Caco-2 (cell line): Measurements from ENCODE around the gene CCDC175. TPM values are rescaled to one million over a fixed set of nuclear protein-coding genes. Genes with fewer than 3 reads are reported as not detected.
A peak's percentile ranks its signal among the peaks of the same experiment; 100 is the strongest.

Experiments
- BruUV-seq: library from RNA; stranded (reverse); fragments of 400-500 nt; replicated peaks from 2 replicates; lab custom pipeline; 2021; lab: Mats Ljungman, UMichigan
- CTCF ChIA-PET: fragments of 300-600 bp; sonication (Branson Sonifier 250); formaldehyde crosslinking; loops from one replicate; lab custom pipeline; 2022; ENCODE audit warnings: antibody characterized with exemption; lab: Charles Lee
- POLR2A ChIA-PET: fragments of 300-600 bp; sonication (Branson Sonifier 250); formaldehyde crosslinking; loops from one replicate; lab custom pipeline; 2022; ENCODE audit warnings: antibody characterized with exemption; lab: Charles Lee
- DNase-seq, 2 experiments: peaks; one replicate each; pipeline versions ENCODE4 v3.0.0 to v3.0.0-alpha.2; 2020 to 2022
- H3K27me3 ChIP-seq: replicated peaks from 2 replicates; pipeline ENCODE4 v1.6.0; 2011; ENCODE audit warnings: low read length; ENCODE audit not compliant: control insufficient read depth, insufficient read depth
- H3K36me3 ChIP-seq: 2 replicates; pipeline ENCODE4 v1.5.1; 2011; ENCODE audit warnings: low read length; ENCODE audit not compliant: control insufficient read depth, insufficient read depth
- H3K4me1 ChIP-seq: fragments of 250-450 bp; sonication (Bioruptor Pico); 2 replicates; pipeline ENCODE4 v1.5.1; 2020; ENCODE audit warnings: mild to moderate bottlenecking
- H3K4me3 ChIP-seq: 2 replicates; pipeline ENCODE4 v1.5.1; 2011; ENCODE audit warnings: low read depth, mild to moderate bottlenecking, control low read depth, low read length
- H3K9me3 ChIP-seq: fragments of 250-450 bp; sonication (Bioruptor Pico); 2 replicates; pipeline ENCODE4 v1.5.1; 2020; ENCODE audit warnings: mild to moderate bottlenecking, moderate library complexity
- H3K27ac Mint-ChIP-seq: one replicate; pipeline ENCODE4 v1.8.0; 2022; ENCODE audit warnings: mixed read lengths; ENCODE audit not compliant: unreplicated experiment
- H3K27me3 Mint-ChIP-seq: one replicate; pipeline ENCODE4 v1.8.0; 2022; ENCODE audit warnings: mixed read lengths; ENCODE audit not compliant: insufficient read depth, unreplicated experiment
- H3K36me3 Mint-ChIP-seq: one replicate; pipeline ENCODE4 v1.8.0; 2022; ENCODE audit warnings: mild to moderate bottlenecking, mixed read lengths; ENCODE audit not compliant: insufficient read depth, unreplicated experiment
- H3K4me1 Mint-ChIP-seq: one replicate; pipeline ENCODE4 v1.8.0; 2022; ENCODE audit warnings: low read depth, mixed read lengths; ENCODE audit not compliant: unreplicated experiment
- H3K4me3 Mint-ChIP-seq: one replicate; pipeline ENCODE4 v1.8.0; 2022; ENCODE audit warnings: mild to moderate bottlenecking, moderate library complexity, mixed read lengths; ENCODE audit not compliant: unreplicated experiment
- H3K9me3 Mint-ChIP-seq: one replicate; pipeline ENCODE4 v1.8.0; 2022; ENCODE audit warnings: mixed read lengths; ENCODE audit not compliant: unreplicated experiment
- intact Hi-C: fragments of 100-400 bp; cut with micrococcal nuclease; formaldehyde crosslinking; loops from one replicate; pipeline ENCODE4 v1.10.0; 2022; ENCODE audit not compliant: unreplicated experiment
- total RNA-seq: library from RNA; stranded (reverse); gene quantifications from 2 replicates; pipeline ENCODE4 v1.2.3, GENCODE V29; 2022
- TF ChIP-seq, protein P1 (sequence below), 2 experiments: fragments of 200-600 bp in 1 of 2; IDR thresholded peaks; 1 replicate in 1 of 2; 2 replicates in 1 of 2; pipeline versions ENCODE4 v1.5.1 to v1.8.0; 2011 to 2022; ENCODE audit warnings: antibody characterized with exemption in 1 of 2, control low read depth in 1 of 2, inconsistent platforms in 1 of 2, low read depth in 1 of 2, low read length in 1 of 2, mild to moderate bottlenecking in 1 of 2, moderate library complexity in 1 of 2; ENCODE audit not compliant: insufficient read depth in 1 of 2, severe bottlenecking in 1 of 2, unreplicated experiment in 1 of 2

The CCDC175 gene
- total RNA-seq, 1 experiment from 2014 or later, result not detected

GRCh38 chr14:59509101-59509500 lies 67.5 kb downstream of the CCDC175 start:
- Histone ChIP-seq H3K27me3 (no peaks in the 10 kb centered on the region), H3K36me3 (no peaks in the 10 kb centered on the region), H3K9me3 (no peaks in the 10 kb centered on the region), H3K4me1 (no peaks in the 10 kb centered on the region; the same call in 1 of the 2 replicates), H3K4me3 (no peak overlapping the region)
- no peak for DNase-seq
- ChIA-PET CTCF (no interaction called here), POLR2A (no interaction called here)
- TF ChIP-seq, protein P1, sequence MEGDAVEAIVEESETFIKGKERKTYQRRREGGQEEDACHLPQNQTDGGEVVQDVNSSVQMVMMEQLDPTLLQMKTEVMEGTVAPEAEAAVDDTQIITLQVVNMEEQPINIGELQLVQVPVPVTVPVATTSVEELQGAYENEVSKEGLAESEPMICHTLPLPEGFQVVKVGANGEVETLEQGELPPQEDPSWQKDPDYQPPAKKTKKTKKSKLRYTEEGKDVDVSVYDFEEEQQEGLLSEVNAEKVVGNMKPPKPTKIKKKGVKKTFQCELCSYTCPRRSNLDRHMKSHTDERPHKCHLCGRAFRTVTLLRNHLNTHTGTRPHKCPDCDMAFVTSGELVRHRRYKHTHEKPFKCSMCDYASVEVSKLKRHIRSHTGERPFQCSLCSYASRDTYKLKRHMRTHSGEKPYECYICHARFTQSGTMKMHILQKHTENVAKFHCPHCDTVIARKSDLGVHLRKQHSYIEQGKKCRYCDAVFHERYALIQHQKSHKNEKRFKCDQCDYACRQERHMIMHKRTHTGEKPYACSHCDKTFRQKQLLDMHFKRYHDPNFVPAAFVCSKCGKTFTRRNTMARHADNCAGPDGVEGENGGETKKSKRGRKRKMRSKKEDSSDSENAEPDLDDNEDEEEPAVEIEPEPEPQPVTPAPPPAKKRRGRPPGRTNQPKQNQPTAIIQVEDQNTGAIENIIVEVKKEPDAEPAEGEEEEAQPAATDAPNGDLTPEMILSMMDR (IDR thresholded peaks at IDR 0.05; ENCODE audit: insufficient read depth in 1 of 2, low read depth in 1 of 2, low read length in 1 of 2, severe bottlenecking in 1 of 2, unreplicated experiment in 1 of 2), result no peak
- intact Hi-C loops, result loop anchor here (10.0 kb wide), 1 partner anchor 676 kb away; no protein-coding TSS in a partner anchor
- Mint-ChIP-seq H3K9me3 (no peaks in the 10 kb centered on the region), H3K36me3 (no peaks in the 10 kb centered on the region), H3K27ac (no peak overlapping the region), H3K27me3 (no peaks in the 10 kb centered on the region), H3K4me3 (no peak overlapping the region), H3K4me1 (peaks cover 12% of the 10 kb centered on the region)
- no TSS peak for BruUV-seq

DNA sequence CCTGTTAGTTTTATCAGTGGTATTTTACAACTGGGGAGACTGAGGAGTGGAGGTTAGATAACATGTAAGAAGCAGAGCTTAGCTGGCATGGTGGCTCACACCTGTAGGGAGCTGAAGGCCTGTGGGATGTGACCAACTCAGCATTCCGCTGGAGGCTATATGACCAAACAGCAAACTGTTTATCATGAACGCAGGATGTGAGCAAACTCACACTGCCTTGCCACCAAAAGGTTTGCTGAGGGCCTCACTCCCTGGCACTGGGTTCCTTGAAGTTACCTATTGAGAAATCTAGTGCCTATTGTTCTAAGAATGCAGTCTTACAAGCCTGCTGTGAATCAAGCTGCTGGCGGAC lies 68.9 kb downstream of the CCDC175 start:
- Mint-ChIP-seq H3K27ac (no peak overlapping the region), H3K27me3 (no peaks in the 10 kb centered on the region), H3K4me1 (peaks cover 12% of the 10 kb centered on the region), H3K36me3 (no peaks in the 10 kb centered on the region), H3K9me3 (no peaks in the 10 kb centered on the region), H3K4me3 (no peak overlapping the region)
- H3K27me3 ChIP-seq, result no peaks in the 10 kb centered on the region
- POLR2A ChIA-PET, result interaction anchor here (0.8 kb wide), 1 partner anchor 741 kb away, joined by 6 read pairs; the partner anchor contains the start of gene PPM1A
- H3K9me3 ChIP-seq, result no peaks in the 10 kb centered on the region
- no peak overlapping the region for H3K4me3 ChIP-seq
- intact Hi-C loops, result loop anchor here (1.0 to 10.0 kb wide), 5 partner anchors 63 to 677 kb away; partner anchors contain the start of gene CCDC175
- DNase-seq, result no peak
- BruUV-seq, result no TSS peak
- TF ChIP-seq, protein P1 (IDR thresholded peaks at IDR 0.05; ENCODE audit: insufficient read depth in 1 of 2, low read depth in 1 of 2, low read length in 1 of 2, severe bottlenecking in 1 of 2, unreplicated experiment in 1 of 2), result no peak
- H3K4me1 ChIP-seq, result no peaks in the 10 kb centered on the region; the same call in 1 of the 2 replicates
- no peaks in the 10 kb centered on the region for H3K36me3 ChIP-seq
- CTCF ChIA-PET, result interaction anchor here (0.5 to 2.1 kb wide), 14 partner anchors 14 to 422 kb away, joined by 3 to 33 read pairs (median 6); partner anchors contain the start of genes CCDC175, JKAMP and L3HYPDH

DNA sequence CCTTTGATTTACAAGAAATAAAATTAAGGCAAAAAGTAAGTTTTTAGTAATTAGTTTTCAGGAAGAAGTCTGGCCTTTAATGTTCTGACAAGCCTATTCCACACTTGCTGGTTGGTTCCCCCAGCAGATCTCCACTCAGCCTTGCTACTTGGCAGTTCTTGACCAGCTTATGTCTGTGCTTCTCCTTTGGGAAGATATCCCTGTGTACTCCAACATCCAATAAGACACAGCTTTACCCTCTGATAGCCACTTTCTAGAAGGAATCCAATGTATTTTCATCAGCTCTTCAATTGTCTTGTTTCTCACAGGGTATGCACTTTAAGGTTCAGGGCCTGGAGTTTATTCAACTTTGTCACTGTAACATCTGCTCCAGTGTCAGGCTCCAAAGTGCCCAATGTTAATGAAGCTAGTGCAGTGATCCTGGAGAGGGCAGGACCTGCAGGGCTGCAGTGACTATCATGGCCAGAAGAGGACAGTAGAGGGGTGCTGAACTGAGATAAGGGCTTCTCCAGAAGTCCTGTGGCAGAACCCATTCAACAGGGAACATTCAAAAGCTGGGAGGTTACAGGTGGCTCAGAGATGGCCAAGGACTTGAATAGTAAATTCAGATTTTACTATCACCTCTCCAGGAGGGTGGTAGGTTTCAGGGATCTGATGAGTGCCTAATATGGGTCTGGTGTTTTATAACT lies 69.4 kb downstream of the CCDC175 start:
- no peaks in the 10 kb centered on the region for H3K27me3 Mint-ChIP-seq
- H3K4me3 Mint-ChIP-seq, result no peak overlapping the region
- TF ChIP-seq, protein P1 (IDR thresholded peaks at IDR 0.05; ENCODE audit: insufficient read depth in 1 of 2, low read depth in 1 of 2, low read length in 1 of 2, severe bottlenecking in 1 of 2, unreplicated experiment in 1 of 2), result peak; percentile 75 to 98
- BruUV-seq, result no TSS peak
- peaks cover 12% of the 10 kb centered on the region for H3K4me1 Mint-ChIP-seq
- POLR2A ChIA-PET, result interaction anchor here (0.8 kb wide), 1 partner anchor 742 kb away, joined by 6 read pairs; the partner anchor contains the start of gene PPM1A
- no peaks in the 10 kb centered on the region for H3K36me3 Mint-ChIP-seq
- CTCF ChIA-PET, result interaction anchor here (0.5 to 2.1 kb wide), 14 partner anchors 14 to 422 kb away, joined by 3 to 33 read pairs (median 6); partner anchors contain the start of genes CCDC175, JKAMP and L3HYPDH
- Histone ChIP-seq H3K9me3 (no peaks in the 10 kb centered on the region), H3K36me3 (no peaks in the 10 kb centered on the region), H3K27me3 (no peaks in the 10 kb centered on the region), H3K4me3 (no peak overlapping the region), H3K4me1 (no peaks in the 10 kb centered on the region; the same call in 1 of the 2 replicates)
- H3K9me3 Mint-ChIP-seq, result no peaks in the 10 kb centered on the region
- intact Hi-C loops, result loop anchor here (1.0 to 10.0 kb wide), 5 partner anchors 63 to 678 kb away; partner anchors contain the start of gene CCDC175
- peak; percentile 78 to 81 for DNase-seq
- H3K27ac Mint-ChIP-seq, result no peak overlapping the region
